Left kidney (tissue), 2 donors: ENCODE data around the gene HSPG2. TPM values are rescaled to one million over a fixed set of nuclear protein-coding genes. Genes with fewer than 3 reads are reported as not detected.
A peak's percentile ranks its signal among the peaks of the same experiment; 100 is the strongest.
"Not testable (repeated sequence)": the region's sequence is repeated elsewhere in the genome, so short reads cannot be mapped to it uniquely, and the experiment has no call there.

ENCODE experiments used
- DNase-seq: peaks from one replicate; pipeline ENCODE4 v3.0.0-alpha.2; 2013
- polyA plus RNA-seq: library from polyadenylated mRNA; unstranded; fragments of 120-200 nt; gene quantifications from one replicate; pipeline ENCODE4 v1.2.1, GENCODE V29; 2013; ENCODE audit not compliant: insufficient read length

Gene HSPG2
- polyA plus RNA-seq, 1 donor = 154 TPM

DNA sequence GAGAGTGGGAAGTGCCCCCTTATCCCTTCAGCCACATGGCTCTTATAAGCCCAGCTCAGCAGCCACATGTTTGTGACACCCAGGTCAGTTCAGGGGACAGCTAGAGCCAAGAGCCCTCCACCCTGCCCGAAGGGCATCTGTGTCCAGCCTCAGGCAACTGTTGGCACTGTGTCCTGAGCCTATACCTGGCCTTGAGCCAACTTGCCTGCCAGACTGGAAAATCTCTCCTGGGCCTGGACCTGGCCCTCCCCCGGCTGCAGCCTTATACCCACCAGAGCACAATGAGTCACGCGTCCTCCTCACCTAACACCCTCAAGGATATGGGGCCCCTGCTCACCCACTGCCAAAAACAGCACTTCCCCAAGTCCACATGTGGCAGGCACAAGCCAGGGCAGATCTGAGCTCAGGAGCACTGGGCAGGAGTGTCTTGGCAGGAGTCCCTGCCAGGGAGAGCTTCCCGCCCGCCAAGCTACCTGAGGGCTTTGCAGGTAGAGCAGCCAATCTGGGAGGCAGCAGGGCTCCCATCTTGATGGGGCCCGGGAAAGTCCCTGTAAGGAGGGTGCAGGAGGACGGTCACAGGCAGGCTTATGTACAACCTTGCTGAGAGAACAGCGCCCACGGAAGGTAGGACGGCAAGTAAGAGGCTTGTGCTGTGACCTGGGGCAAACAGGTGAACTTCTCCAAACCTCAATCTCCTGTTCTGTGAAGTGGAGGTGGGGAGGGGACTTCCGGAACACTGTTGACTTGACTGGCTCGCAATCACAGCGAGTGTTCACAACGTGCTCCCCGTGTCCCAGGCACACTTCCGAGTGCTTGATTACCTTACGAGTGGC is 19.8 kb upstream of the HSPG2 start:
- no peak for DNase-seq

DNA sequence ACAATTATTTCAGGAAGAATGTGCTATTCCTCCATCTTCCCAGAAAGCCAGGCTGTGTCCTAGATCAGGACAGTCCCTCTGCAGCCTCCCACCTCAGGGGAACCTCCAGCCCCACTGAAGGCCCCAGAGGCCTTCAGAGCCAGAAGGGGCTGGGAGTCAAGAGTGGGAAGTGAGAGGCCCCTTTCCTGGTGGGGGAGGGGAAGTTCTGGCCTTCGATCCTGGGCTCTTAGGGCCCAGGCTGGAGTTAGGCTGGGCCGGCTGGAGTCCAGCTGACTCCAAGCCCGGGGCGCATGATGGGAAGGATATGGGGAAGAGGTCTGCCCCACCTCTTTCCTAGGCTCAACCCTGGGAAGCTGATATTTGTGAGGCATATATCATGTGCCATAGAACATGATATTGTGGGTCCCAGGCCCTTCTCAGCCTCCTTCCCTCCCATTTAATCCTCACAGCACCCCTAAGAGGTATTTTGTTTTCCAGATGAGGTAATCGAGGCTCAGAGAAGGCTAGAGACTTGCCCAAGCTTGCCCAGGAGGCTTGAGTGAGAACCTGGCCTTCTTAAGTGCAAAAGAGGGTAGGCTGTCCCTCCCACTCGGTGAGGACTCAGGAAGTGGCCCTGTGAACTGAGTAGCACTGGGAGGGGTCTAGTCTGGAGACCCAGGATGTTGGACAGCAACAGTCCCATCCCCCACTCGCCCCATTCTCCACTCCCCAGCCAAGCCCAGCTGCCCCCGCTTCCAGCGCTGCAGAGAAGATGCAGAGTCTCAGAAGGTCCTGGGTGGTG is 18.6 kb upstream of the HSPG2 start:
- no peak for DNase-seq

- DNase-seq = no peak
Measured at GRCh38 chr1:21955058-21955457, 17.9 kb upstream of the HSPG2 start.

DNA sequence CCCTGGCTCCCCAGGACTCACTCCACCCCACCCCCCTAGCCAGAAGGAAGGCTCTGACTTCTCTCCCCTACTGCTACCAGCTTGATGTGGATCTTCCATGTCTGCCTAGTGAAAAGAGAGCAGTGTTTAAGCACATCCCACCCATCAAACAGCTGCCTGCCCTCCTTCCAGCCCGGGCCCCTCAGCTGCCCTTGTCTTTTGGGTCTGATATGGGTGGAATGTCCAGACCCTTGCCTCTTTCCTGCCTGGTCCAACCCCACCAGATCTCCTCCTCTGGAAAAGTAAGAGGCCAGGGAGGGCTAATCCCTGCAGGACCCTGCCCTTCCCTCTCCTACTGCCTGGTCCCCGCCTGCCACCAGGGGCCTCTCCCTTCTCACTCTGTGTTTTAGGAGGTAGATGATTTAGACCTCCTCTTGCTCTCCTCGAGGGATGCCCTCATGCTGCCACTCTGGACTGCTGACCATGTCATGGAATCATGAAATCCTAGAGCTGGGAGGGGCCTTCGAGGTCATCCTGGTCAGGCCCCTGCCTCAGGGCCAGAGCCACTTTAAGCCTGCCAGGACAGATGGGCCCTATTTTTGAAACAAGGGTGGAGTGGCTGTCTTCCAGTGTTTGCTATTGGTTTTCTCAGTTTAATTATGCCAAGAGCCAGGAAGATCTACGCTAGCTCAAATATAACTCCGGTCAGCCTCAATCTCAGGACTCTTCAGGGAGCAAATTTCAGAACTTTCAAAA is 15.8 kb upstream of the HSPG2 start:
- DNase-seq = no peak

DNA sequence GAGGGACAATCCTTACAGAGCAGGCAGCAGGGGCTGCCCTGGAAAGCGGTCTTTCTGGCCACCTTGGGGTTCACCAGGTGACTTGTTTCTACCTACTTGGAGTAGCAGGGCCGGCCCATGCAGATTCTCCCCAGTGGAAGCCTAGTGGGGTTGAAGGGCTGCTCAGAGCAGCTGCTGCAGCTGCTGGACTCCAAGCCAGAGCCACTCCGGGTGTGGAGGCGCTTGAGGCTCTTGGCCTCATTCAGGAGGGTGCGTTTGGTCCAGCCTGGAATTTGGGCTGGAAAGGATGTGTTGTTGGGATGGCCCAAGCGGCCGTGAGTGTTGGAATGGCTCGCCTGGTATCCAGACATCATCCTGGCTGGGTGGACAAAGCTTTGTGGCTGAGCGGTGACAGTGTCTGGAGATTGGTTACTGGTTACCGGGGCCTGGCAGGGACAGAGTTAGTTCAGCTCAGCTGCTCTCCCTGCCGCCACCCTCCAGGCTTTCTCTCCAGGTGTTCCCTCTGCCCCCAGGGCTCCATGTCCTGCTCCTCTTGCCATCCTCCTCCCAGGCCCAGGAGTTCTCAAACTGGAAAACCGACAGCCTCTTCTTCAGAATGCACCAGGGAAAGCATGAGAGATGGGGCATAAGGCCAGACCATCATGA is 14.2 kb upstream of the HSPG2 start:
- no peak for DNase-seq

- DNase-seq = no peak
Measured at GRCh38 chr1:21950734-21951133, 13.6 kb upstream of the HSPG2 start.

- DNase-seq = no peak
Measured at GRCh38 chr1:21946836-21947587, 9.9 kb upstream of the HSPG2 start.

DNA sequence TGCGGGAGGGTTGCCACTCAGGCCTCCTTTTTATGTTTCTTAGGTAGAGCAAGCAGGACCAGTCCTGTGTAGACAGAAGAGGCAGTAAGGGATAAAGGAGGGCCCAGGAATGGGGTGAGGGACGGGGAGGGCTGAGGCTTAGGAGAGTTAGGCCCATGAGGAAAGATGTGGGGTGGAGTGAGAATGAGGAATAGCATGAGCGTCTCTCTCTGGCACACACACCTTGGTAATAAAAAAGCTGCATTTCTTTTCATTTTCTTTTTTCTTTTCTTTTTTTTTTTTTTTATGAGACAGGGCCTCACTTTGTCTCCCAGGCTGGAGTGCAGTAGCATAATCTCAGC is 7.6 kb upstream of the HSPG2 start:
- DNase-seq = no peak

DNA sequence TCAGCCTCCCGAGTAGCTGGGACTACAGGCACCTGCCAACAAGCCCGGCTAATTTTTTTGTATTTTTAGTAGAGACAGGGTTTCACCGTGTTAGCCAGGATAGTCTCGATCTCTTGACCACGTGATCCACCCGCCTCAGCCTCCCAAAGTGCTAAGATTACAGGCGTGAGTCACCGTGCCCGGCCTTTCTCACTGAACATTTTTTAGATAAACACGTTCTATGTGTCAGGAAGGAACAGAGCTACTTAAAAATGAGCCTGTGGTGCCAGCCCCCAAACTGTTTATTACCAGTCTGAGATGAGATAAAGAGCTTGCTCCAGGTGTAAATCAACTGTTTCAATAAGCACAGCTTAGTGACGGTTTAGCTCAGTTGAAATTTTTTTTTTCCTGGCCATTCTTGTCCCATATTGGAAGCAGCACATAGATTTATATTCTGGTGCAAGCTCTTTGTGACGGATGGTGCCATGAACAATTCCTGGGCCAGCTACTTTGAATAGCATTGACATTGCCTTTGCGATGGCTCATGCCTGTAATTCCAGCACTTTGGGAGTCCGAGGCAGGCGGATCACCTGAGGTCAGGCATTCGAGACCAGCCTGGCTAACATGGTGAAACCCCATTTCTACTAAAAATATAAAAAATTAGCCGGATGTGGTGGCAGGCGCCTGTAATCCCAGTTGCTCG is 6.0 kb upstream of the HSPG2 start:
- not testable (repeated sequence) for DNase-seq

DNA sequence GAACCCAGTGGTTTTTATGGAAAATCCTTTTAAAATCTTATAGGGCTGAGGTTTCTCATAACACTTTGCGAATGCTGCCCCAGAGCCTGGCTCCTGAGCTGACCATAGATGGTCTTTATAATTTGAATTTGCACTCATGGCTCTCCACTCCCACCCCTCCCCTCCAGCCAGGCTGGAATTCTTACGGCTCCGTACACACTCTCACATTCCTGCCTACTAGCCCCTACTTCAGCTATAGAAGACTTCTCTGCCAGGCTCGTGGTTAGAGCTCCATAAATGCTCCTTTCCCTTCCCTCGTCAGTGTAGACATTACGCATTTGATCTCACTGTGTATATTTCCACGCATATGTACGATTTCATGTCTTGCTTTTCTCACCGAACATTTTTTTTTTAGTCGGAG is 5.4 kb upstream of the HSPG2 start:
- DNase-seq = no peak

DNA sequence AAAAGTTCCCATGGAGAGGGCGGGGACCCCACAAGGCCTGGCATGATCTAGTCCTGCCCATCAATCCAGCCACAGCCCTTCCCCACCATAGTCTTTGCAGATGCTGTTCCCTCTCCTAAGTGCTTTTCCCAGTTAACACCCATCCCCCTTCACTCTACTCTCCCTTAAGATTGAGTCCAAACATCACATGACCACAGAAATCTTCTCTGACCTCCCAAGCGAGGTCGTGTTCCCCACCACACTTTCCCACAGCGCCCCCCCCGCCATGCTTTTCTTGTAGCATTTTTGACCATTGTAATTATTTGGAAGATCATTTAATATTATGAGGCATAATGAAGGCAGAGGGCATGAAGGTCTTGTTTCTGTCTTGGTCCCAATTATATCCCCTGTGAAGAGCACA is 4.3 kb upstream of the HSPG2 start:
- DNase-seq = no peak

DNA sequence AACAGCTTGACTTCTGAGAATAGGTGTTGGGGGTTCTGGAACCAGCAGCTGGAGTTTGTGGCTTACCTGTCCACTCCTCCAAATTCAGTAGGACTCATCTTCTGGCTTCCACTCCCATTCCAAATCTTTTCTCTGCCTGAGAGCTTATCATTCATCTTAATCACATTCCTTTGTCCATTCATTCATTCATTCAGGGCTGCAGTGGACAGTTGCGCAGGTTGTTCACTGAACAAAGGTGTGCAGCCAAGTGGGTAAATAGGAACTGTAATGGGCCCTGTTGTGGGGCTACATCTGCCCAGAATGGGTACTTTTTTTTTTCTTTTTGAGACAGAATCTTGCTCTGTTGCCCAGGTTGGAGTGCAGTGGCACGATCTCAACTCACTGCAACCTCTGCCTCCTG is 3.4 kb upstream of the HSPG2 start:
- DNase-seq = no peak

GRCh38 chr1:21939650-21940374 is 2.7 kb upstream of the HSPG2 start:
- DNase-seq = peak; percentile 77

DNA sequence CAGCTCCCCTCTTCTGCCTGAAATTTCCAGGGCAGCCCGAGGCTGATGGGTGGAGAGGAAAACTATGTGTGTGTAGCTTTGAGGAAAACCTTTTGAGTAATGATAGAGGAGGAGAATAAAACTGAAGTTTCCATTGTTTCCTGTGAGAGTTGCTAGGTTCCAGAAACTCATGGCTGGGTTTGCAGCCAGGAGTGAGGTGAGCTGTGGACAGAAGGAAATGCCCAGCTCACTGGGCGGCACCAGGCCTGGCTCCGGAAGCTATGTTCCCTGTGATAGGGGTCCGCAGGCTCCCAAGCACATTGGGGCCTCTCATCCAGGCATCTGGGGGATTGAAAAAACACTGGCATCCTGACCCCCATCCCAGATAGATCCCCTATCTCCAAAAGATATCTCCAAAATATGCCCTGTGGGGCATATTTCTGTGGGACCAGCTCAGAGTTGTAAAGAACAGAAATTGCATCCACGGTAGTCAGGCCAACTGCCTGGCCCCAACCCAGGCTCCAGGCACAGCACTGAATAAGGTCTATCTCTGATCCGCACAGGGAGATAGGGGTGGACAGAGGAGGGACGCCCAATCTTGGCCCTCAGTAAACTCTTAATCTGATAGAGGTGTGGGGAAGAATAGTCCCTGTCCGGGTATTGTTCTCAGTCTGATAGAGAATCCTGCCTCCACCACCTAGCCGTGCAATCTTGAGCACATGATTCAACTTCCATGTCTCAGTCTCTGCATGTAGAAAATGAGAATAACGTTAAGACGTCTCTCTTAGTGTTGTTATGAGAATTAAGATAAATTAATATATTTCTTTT is 1.8 kb upstream of the HSPG2 start:
- DNase-seq = no peak

DNA sequence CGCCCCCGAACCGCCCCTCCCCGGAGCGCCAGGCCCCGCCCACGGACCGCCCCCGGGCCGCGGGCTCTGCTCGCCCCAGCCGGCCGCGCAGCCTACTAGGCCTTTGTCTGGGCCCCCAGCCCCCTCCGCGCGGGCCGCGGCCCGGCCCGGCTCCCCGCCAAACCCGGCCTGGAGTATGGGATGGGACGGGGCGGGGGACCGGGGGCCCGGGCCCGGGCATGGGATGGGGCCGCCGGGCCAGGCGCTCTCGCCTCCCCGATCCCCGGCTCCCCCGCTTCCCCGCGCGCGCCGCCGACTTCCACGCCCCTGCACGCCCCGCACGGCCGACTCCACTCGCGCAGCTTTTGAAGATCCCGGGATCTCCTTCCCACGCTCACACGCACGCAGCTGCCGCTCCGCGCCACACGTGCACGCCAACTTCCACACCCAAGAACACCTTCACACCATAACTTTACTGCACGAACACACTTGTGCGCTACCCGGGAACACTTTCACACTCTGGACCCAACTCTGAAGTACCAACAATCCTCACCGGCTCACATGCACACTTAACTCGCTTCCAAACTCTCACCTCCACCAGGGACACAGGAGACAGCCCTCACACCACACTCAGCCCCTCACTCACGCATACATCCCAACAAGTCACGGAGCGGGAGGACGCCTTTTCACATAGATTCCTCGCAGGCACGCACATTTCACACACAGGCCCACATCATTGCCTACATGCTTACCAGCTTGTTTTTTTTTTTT is 437 bp upstream of the HSPG2 start:
- DNase-seq = peak; percentile 84

DNA sequence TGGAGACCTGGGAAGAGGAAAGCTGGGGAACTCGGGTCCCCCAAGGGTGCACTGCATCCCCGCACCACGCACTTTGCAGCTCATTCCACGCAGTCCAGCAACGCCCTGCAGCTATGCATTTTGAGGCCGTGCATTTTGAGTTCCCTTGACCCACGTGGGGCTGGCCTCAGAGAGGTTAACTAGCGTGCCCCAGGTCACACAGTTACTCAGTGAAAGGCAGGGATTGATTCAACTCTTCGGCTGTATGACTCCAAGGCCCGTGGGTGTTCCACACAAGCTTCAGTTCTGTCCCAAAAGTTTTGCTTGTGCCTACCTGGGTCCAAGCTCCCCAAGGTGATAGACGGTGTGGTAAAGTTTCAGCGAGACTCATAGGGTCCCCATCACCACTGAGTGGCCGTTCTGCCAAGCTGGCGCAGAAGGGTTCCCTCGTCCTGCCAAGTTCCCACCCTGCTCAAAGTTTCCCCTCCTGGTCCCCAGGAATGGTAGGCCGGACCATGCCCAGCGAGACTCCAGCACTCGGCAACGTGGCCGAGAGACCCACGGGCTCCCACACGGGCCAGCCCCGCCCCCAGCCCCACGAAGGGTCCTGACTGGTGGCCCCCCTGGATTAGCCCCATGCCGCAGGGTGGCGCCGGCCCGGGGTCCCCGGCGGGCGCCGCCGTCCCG is 611 bp downstream of the HSPG2 start:
- DNase-seq = no peak

- no peak for DNase-seq
Measured at GRCh38 chr1:21935891-21936365, 1.2 kb downstream of the HSPG2 start.

DNA sequence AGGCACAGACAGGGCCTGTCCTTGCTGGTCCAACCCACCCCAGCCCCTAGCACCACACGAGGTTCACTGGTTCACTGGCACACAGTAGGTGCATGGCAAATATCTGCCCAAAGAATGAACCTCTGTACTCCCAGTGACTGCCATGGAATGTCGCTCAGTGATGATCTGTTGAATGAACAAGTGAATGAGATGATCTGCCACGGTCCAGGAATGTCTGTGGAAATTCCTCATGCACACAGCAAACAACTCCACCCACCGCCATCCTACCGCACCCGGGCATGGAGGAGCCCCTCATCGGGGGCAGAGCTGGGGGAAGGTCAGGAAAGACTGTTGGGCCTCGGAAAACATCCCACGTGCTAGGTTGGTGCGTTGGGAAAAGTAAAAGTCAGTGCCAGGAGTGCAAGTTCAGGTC is 1.7 kb downstream of the HSPG2 start:
- no peak for DNase-seq
